ENCODE measurements around the gene TECPR1. TPM values are rescaled to one million over a fixed set of nuclear protein-coding genes. Genes with fewer than 3 reads are reported as not detected.
A peak's percentile ranks its signal among the peaks of the same experiment; 100 is the strongest.

Gene TECPR1
- total and polyA plus RNA-seq, 2 experiments from 2014 or later = 4.6 to 24.4 TPM

GRCh38 chr7:98287486-98287959 is 35.5 kb upstream of the TECPR1 start:
- DNase-seq (ENCODE audit: low spot score) = peak; percentile 84

DNA sequence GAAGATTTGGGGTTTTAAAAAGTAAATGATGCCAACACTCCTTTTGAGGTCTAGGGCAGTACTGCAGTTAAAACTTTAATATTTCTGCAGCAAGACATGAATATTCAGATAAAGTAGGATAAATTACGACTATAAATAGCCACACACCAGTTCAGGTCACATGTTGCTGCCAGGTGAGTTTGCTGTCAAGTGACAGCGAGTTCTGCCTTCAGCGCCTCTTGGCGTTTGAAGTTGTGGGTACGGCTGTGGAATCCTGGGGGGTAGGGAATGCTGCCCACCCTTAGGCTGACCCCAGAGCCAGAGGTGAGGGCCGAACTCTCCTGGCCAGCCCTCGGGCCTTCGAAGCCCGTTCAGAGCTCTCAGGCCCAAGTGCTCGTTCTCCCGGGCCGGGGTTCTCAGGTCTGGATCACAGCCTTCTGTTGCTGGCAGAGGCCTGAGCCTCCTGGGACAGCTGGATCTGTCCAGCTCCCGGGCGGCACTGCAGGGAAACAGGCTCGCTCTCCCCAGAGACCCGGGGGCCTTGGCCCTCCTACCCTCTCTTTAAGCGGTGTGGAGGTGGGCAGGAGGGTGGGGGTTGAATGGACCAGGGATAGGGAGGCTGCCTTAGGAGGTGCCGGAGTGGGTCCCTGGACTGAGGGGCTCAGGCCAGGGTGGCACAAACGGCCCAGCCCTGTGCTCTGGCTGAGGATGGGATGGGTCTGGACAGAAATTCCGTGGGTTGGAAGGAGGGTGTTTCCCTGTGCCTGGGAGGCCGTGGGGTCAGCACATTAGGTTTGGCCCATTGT is 34.9 kb upstream of the TECPR1 start:
- no peak overlapping the region for H2AFZ ChIP-seq
- H3K4me3 ChIP-seq = no peak overlapping the region
- Mint-ChIP-seq H3K9me3 (no peaks in the 10 kb centered on the region; the same call in 2 of the 3 replicates), H3K4me3 (no peak overlapping the region), H3K36me3 (ENCODE audit: low read depth) (peaks cover 20% of the 10 kb centered on the region), H3K27ac (no peak overlapping the region; the same call in 1 of the 2 replicates), H3K4me1 (peaks cover 42% of the 10 kb centered on the region), H3K27me3 (ENCODE audit: insufficient read depth, low read depth, poor library complexity) (peaks cover 11% of the 10 kb centered on the region)
- no peaks in the 10 kb centered on the region for H3K36me3 ChIP-seq (ENCODE audit: insufficient read depth)
- DNase-seq (ENCODE audit: low spot score) = no peak
- TF ChIP-seq, protein P1, sequence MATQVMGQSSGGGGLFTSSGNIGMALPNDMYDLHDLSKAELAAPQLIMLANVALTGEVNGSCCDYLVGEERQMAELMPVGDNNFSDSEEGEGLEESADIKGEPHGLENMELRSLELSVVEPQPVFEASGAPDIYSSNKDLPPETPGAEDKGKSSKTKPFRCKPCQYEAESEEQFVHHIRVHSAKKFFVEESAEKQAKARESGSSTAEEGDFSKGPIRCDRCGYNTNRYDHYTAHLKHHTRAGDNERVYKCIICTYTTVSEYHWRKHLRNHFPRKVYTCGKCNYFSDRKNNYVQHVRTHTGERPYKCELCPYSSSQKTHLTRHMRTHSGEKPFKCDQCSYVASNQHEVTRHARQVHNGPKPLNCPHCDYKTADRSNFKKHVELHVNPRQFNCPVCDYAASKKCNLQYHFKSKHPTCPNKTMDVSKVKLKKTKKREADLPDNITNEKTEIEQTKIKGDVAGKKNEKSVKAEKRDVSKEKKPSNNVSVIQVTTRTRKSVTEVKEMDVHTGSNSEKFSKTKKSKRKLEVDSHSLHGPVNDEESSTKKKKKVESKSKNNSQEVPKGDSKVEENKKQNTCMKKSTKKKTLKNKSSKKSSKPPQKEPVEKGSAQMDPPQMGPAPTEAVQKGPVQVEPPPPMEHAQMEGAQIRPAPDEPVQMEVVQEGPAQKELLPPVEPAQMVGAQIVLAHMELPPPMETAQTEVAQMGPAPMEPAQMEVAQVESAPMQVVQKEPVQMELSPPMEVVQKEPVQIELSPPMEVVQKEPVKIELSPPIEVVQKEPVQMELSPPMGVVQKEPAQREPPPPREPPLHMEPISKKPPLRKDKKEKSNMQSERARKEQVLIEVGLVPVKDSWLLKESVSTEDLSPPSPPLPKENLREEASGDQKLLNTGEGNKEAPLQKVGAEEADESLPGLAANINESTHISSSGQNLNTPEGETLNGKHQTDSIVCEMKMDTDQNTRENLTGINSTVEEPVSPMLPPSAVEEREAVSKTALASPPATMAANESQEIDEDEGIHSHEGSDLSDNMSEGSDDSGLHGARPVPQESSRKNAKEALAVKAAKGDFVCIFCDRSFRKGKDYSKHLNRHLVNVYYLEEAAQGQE (IDR thresholded peaks at IDR 0.05; ENCODE audit: unreplicated experiment) = peak; percentile 2
- no peak for TF ChIP-seq STAT1 (IDR thresholded peaks at IDR 0.05; ENCODE audit: unreplicated experiment)
- peak; percentile 9 for ATAC-seq
- H4K20me1 ChIP-seq (replicated peaks; ENCODE audit: insufficient read depth) = peaks cover 23% of the 10 kb centered on the region
- no peaks in the 10 kb centered on the region for H3K27me3 ChIP-seq (ENCODE audit: insufficient read depth)
- H3F3A ChIP-seq (replicated peaks; ENCODE audit: low read depth) = no peaks in the 10 kb centered on the region
- H3K4me2 ChIP-seq = peak overlapping the region; percentile 64; the same call in 1 of the 2 replicates
- peak overlapping the region; percentile 63 for H3K27ac ChIP-seq (ENCODE audit: low read depth)
- H3K9me2 ChIP-seq (ENCODE audit: insufficient read depth) = no peaks in the 10 kb centered on the region
- peaks cover 30% of the 10 kb centered on the region for H3K4me1 ChIP-seq (ENCODE audit: insufficient read depth)
- peaks cover 69% of the 10 kb centered on the region for H3K79me2 ChIP-seq (replicated peaks; ENCODE audit: insufficient read depth)

More at GRCh38 chr7:98287486-98287959, 35.5 kb upstream of the TECPR1 start:
- Histone ChIP-seq H3K4me1 (ENCODE audit: insufficient read depth) (peaks cover 27% of the 10 kb centered on the region), H3K27me3 (ENCODE audit: insufficient read depth) (no peaks in the 10 kb centered on the region), H2AFZ (no peak overlapping the region), H3K9me2 (ENCODE audit: insufficient read depth) (no peaks in the 10 kb centered on the region), H3K4me2 (peak overlapping the region; percentile 64; the same call in 1 of the 2 replicates), H3K36me3 (ENCODE audit: insufficient read depth) (0 out of 2 replicates have a peak, but pooled peaks cover 6% of the 10 kb centered on the region), H3F3A (replicated peaks; ENCODE audit: low read depth) (no peaks in the 10 kb centered on the region), H4K20me1 (replicated peaks; ENCODE audit: insufficient read depth) (peaks cover 23% of the 10 kb centered on the region), H3K79me2 (replicated peaks; ENCODE audit: insufficient read depth) (peaks cover 65% of the 10 kb centered on the region), H3K27ac (ENCODE audit: low read depth) (peak overlapping the region; percentile 76), H3K4me3 (no peak overlapping the region)
- H3K27ac Mint-ChIP-seq = no peak overlapping the region
- H3K4me1 Mint-ChIP-seq = peaks cover 41% of the 10 kb centered on the region
- peak; percentile 70 for ATAC-seq
- H3K4me3 Mint-ChIP-seq = no peak overlapping the region
- peaks cover 26% of the 10 kb centered on the region for H3K36me3 Mint-ChIP-seq (ENCODE audit: low read depth)
- no peaks in the 10 kb centered on the region; the same call in 2 of the 3 replicates for H3K9me3 Mint-ChIP-seq
- peaks cover 10% of the 10 kb centered on the region for H3K27me3 Mint-ChIP-seq (ENCODE audit: insufficient read depth, low read depth, poor library complexity)
- TF ChIP-seq, protein P2, sequence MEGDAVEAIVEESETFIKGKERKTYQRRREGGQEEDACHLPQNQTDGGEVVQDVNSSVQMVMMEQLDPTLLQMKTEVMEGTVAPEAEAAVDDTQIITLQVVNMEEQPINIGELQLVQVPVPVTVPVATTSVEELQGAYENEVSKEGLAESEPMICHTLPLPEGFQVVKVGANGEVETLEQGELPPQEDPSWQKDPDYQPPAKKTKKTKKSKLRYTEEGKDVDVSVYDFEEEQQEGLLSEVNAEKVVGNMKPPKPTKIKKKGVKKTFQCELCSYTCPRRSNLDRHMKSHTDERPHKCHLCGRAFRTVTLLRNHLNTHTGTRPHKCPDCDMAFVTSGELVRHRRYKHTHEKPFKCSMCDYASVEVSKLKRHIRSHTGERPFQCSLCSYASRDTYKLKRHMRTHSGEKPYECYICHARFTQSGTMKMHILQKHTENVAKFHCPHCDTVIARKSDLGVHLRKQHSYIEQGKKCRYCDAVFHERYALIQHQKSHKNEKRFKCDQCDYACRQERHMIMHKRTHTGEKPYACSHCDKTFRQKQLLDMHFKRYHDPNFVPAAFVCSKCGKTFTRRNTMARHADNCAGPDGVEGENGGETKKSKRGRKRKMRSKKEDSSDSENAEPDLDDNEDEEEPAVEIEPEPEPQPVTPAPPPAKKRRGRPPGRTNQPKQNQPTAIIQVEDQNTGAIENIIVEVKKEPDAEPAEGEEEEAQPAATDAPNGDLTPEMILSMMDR (conservative IDR thresholded peaks at IDR 0.05; ENCODE audit: low read depth in 2 of 2) = peak in 1 of 2 experiments; percentile 57; a peak in 2 of 4 replicates
- no peak for TF ChIP-seq EZH2 (IDR thresholded peaks at IDR 0.05; ENCODE audit: low read depth, unreplicated experiment)

Measured in GM23338 (cell line).